Measurements from ENCODE around the gene XYLT1.

DNA sequence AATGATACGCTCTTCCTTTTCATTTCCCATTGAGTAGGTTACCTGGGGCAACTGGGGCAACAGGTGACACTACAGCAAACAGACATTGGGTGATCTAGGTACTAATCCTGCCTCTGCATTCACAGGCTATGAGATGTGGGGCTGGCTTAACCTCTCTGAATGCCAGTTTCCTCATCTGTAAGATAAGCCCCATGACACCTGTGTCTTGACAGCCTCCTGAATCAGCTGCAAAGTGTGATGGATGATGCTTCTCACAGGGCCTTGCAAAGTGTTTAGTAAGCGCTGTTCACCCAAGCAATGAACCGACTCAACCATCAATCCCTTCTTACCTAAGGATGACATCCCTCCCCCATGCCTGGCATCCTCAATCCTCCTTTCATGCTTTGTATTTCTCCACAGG, 322.8 kb downstream of the XYLT1 start:
- TF ChIP-seq, protein P1, sequence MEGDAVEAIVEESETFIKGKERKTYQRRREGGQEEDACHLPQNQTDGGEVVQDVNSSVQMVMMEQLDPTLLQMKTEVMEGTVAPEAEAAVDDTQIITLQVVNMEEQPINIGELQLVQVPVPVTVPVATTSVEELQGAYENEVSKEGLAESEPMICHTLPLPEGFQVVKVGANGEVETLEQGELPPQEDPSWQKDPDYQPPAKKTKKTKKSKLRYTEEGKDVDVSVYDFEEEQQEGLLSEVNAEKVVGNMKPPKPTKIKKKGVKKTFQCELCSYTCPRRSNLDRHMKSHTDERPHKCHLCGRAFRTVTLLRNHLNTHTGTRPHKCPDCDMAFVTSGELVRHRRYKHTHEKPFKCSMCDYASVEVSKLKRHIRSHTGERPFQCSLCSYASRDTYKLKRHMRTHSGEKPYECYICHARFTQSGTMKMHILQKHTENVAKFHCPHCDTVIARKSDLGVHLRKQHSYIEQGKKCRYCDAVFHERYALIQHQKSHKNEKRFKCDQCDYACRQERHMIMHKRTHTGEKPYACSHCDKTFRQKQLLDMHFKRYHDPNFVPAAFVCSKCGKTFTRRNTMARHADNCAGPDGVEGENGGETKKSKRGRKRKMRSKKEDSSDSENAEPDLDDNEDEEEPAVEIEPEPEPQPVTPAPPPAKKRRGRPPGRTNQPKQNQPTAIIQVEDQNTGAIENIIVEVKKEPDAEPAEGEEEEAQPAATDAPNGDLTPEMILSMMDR (conservative IDR thresholded peaks at IDR 0.05; ENCODE audit: low read depth, low read length), result no peak
- no peak for TF ChIP-seq EZH2 (IDR thresholded peaks at IDR 0.05; ENCODE audit: low read length, unreplicated experiment)
- no peak for TF ChIP-seq EZH2phosphoT487 (IDR thresholded peaks at IDR 0.05; ENCODE audit: borderline replicate concordance, low read length)
